Upper lobe of left lung (tissue), 6 donors: ENCODE data around the gene NBDY. TPM values are rescaled to one million over a fixed set of nuclear protein-coding genes. Genes with fewer than 3 reads are reported as not detected.
"Not testable (repeated sequence)": the region's sequence is repeated elsewhere in the genome, so short reads cannot be mapped to it uniquely, and the experiment has no call there.

Source experiments
- ATAC-seq, 2 donors: fragments of 200-7000 bp; cut with Tn5 transposase; one replicate each; pipeline ENCODE4 v1.9.1; 2022; ENCODE audit warnings: mild to moderate bottlenecking in 2 of 2, moderate library complexity in 2 of 2; ENCODE audit not compliant: low FRiP score in 2 of 2
- DNase-seq, 2 donors: peaks; one replicate each; pipeline ENCODE4 v3.0.0-alpha.2; 2019 to 2020
- H3K27ac ChIP-seq, 4 donors: fragments of 200-600 bp; sonication (generic); one replicate each; pipeline ENCODE4 v1.5.1; 2016 to 2019
- H3K27me3 ChIP-seq, 4 donors: fragments of 200-600 bp; sonication (generic); one replicate each; pipeline ENCODE4 v1.5.1; 2017 to 2019
- H3K36me3 ChIP-seq, 4 donors: fragments of 200-600 bp; sonication (generic); one replicate each; pipeline ENCODE4 v1.5.1; 2016 to 2019
- H3K4me1 ChIP-seq, 4 donors: fragments of 200-600 bp; sonication (generic); one replicate each; pipeline ENCODE4 v1.5.1; 2018 to 2019
- H3K4me3 ChIP-seq, 4 donors: fragments of 200-600 bp; sonication (generic); one replicate each; pipeline ENCODE4 v1.5.1; 2017 to 2019; ENCODE audit warnings: mild to moderate bottlenecking in 2 of 4, moderate library complexity in 1 of 4
- H3K9me3 ChIP-seq, 4 donors: fragments of 200-600 bp; sonication (generic); one replicate each; pipeline ENCODE4 v1.5.1; 2018 to 2019
- CTCF ChIP-seq, 6 experiments: fragments of 450-650 bp in 4 of 6; fragments of 200-600 bp in 2 of 6; sonication (generic) in 2 of 6; IDR thresholded peaks; one replicate each; pipeline ENCODE4 v1.5.1; 2016 to 2019; ENCODE audit warnings: antibody characterized with exemption in 6 of 6
- POLR2AphosphoS5 ChIP-seq, 2 donors: sonication (generic); formaldehyde crosslinking; IDR thresholded peaks; one replicate each; pipeline ENCODE4 v1.5.1; 2017; ENCODE audit warnings: antibody characterized with exemption in 2 of 2
- WGBS, 2 donors: methylation state at CpG; one replicate each; pipeline ENCODE4 v1.1.5; 2017 to 2018; 5-methylcytosine and 5-hydroxymethylcytosine counted together
- total RNA-seq, 6 donors: library from RNA; depleted of rRNA in 4 of 6; stranded (reverse); fragments of >200 nt in 4 of 6; gene quantifications; one replicate each; pipeline versions ENCODE4 v1.1.0 to v1.2.1, GENCODE V29; 2016 to 2021
- donor health status: DM: no; HTN: no; CAD: no; lungs with moderate emphysema.
- donor health status: DM: no; HTN: yes; CAD: no; lungs with severe emphysema.

NBDY gene
- total RNA-seq, 6 donors from 2014 or later: 9.4 to 34.2 (median 14.4) TPM

GRCh38 chrX:56767348-56768119 is 38.5 kb downstream of the NBDY start:
- peak overlapping the region in 2 of 4 donors; percentile 37 to 47 for H3K4me3 ChIP-seq
- peak in 1 of 2 donors; percentile 31 for TF ChIP-seq POLR2AphosphoS5 (IDR thresholded peaks at IDR 0.05)
- peak in 2 of 6 experiments; percentile 24 to 38 for TF ChIP-seq CTCF (IDR thresholded peaks at IDR 0.05)

GRCh38 chrX:56768120-56768660 is 39.1 kb downstream of the NBDY start:
- WGBS, 2 donors: no CpG with 5 or more reads among the region's 24 CpGs

More at GRCh38 chrX:56767348-56768119, 38.5 kb downstream of the NBDY start:
- 43 to 97% methylated on average over 23 to 27 of the region's 45 CpGs for WGBS, 2 donors
- not testable (repeated sequence) for H3K27me3 ChIP-seq, H3K36me3 ChIP-seq, H3K9me3 ChIP-seq
- DNase-seq (peak; percentile 23 to 66), ATAC-seq (peak in 1 of 2 donors; percentile 88)
- Histone ChIP-seq H3K27ac (peak overlapping the region in 2 of 4 donors; percentile 70 to 76), H3K4me1 (peaks cover 4 to 38% (median 17%) of the 10 kb centered on the region in 4 donors)

GRCh38 chrX:56772675-56773521 is 43.9 kb downstream of the NBDY start:
- no CpG with 5 or more reads among the region's 32 CpGs for whole genome bisulfite sequencing, 2 donors
- H3K27ac ChIP-seq, H3K9me3 ChIP-seq, H3K4me1 ChIP-seq, H3K27me3 ChIP-seq, DNase-seq, H3K4me3 ChIP-seq, H3K36me3 ChIP-seq: not testable (repeated sequence)
- ATAC-seq: peak; percentile 1 to 86

More at GRCh38 chrX:56768120-56768660, 39.1 kb downstream of the NBDY start:
- H3K27me3 ChIP-seq, H3K27ac ChIP-seq, H3K9me3 ChIP-seq, H3K4me3 ChIP-seq, DNase-seq, H3K36me3 ChIP-seq: not testable (repeated sequence)
- peaks cover 4 to 37% (median 17%) of the 10 kb centered on the region in 4 donors for H3K4me1 ChIP-seq
- peak in 1 of 2 donors; percentile 83 for ATAC-seq

GRCh38 chrX:56773522-56774060 is 44.5 kb downstream of the NBDY start:
- not testable (repeated sequence) for H3K4me1 ChIP-seq, DNase-seq, H3K4me3 ChIP-seq, H3K27me3 ChIP-seq, H3K36me3 ChIP-seq, H3K27ac ChIP-seq, H3K9me3 ChIP-seq
- WGBS, 2 donors: no CpG with 5 or more reads among the region's 24 CpGs
- peak in 1 of 2 donors; percentile 83 for ATAC-seq

- WGBS, 2 donors: no CpG with 5 or more reads among the region's 32 CpGs
- H3K4me3 ChIP-seq, H3K9me3 ChIP-seq, H3K27ac ChIP-seq, H3K36me3 ChIP-seq, DNase-seq, H3K27me3 ChIP-seq: not testable (repeated sequence)
- ATAC-seq: peak; percentile 6 to 86
- H3K4me1 ChIP-seq: peaks cover 0 to 10% (median 0%) of the 10 kb centered on the region in 4 donors
Measured at GRCh38 chrX:56778099-56778923, 49.3 kb downstream of the NBDY start.

GRCh38 chrX:56778924-56779468 is 50.0 kb downstream of the NBDY start:
- H3K4me1 ChIP-seq: peaks cover 0 to 10% (median 0%) of the 10 kb centered on the region in 4 donors
- H3K9me3 ChIP-seq, H3K27me3 ChIP-seq, H3K4me3 ChIP-seq, H3K36me3 ChIP-seq, DNase-seq, H3K27ac ChIP-seq: not testable (repeated sequence)
- no CpG with 5 or more reads among the region's 24 CpGs for WGBS, 2 donors
- ATAC-seq: peak in 1 of 2 donors; percentile 89

GRCh38 chrX:56780681-56781649 is 51.9 kb downstream of the NBDY start:
- peaks cover 0 to 10% (median 0%) of the 10 kb centered on the region in 4 donors for H3K4me1 ChIP-seq
- not testable (repeated sequence) for H3K27me3 ChIP-seq, ATAC-seq, H3K27ac ChIP-seq, H3K9me3 ChIP-seq, H3K4me3 ChIP-seq, H3K36me3 ChIP-seq, DNase-seq
- 84 to 92% methylated on average over 13 of the region's 22 CpGs for WGBS, 2 donors
